HPDE6-E6E7 (cell line): ENCODE results near the gene GBGT1.
"Not testable (repeated sequence)": the region's sequence is repeated elsewhere in the genome, so short reads cannot be mapped to it uniquely, and the experiment has no call there.

Source experiments
- DNase-seq: peaks from one replicate; pipeline ENCODE4 v3.0.0; 2011; ENCODE audit warnings: missing footprints; ENCODE audit errors: extremely low spot score

GBGT1 gene

DNA sequence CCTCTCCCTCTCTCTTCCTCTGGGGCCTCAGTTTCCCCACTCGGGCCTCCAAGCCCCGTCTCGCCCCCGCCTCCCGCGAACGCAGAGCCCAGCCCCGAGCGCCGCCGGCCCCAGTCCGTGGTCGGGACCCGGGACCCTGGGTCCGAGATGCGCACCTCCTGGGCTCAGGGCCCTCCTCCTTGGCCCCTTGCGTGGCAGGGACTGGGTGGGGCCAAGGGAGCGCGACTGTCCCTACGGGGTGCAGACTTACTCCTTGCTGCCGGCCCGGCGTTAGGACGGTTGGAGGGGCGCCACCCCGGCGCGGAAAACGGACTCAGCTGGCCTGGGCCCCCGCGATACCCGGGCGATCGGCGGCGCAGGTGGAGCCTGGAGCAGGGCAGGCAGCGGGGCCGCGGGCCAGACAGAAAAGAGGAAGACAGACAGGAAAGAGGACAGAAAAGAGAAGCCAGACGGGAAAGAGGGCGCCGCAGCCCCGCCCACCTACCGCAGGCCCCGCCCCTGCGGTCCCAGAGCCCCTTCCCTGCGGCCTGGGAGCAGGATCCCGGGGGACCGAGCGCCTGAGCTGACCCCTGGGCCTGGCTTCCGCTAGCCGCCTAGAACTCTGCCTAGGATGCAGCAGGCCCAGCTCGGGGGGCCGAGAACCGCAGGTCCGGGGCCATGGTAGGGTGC, at the start of gene GBGT1:
TSS of gene GBGT1 (minus strand) at position 411 of the 669 bp plus-strand sequence. CDS start 1,502 bp downstream, outside the sequence.
- DNase-seq = no peak

- no peak for DNase-seq
Measured at GRCh38 chr9:133210609-133211008, 46.9 kb upstream of the GBGT1 start.

DNA sequence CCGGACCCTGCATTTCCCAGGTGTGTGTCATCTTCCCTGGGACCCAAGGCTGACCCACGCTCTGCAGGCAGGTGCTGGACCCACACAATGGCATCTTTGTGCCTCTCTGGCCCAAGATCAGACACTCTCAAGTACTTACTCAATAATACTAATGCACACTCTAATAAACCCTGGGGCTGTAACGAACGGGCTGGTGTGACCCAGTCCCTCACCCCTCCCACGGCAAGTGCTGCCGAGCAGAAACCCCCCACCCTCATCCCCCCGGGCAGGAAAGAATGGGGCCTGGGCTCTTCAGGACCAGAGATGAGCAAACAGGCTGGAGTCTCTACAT, 46.5 kb upstream of the GBGT1 start:
- DNase-seq = no peak

DNA sequence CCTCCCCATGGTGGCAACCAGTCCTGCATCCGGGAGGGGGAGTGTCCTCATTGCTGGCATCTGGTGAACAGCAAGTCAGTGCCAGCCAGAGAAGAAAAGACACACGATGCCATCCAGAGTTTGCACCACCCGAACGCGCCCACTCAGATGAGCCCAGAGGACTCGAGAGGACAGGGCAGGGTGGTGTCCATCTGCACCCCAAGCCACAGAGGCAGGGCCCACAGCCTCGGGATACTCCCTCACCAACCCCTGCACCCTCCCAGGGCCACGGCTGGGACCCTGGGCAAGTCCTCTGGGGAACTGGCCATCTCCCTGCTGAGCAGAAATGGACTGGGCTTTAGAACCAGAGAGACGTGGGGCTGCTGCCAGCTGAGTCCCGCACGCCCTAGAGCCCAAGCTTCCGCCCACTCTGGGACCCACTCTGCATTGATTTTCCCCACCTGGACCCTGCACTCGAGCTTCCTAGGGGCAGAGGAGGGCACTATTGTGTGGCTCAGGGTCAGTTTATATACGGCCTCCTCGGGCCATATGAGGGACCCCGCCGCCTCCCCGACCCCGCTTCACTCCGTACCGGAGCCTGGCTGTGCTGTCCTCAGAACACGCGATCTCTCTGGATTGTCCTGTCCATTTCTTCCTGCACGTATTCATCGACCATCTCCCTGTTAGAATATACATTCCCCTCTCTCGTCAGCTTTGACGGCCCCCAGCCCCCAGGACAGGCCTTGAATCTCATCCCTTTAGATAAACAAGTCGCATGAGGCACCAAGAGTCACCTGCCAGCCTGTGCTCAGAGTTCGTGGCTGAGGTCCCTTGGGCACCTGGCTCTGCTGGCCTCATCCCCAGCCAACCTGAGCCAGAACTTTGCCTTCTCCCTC, 45.9 kb upstream of the GBGT1 start:
- DNase-seq = not testable (repeated sequence)

GRCh38 chr9:133208880-133209300, 45.2 kb upstream of the GBGT1 start, which contains the start of gene OBP2B:
TSS of gene OBP2B (minus strand) at chr9:133209250. CDS start at chr9:133209199, 51 bp downstream.
- DNase-seq = not testable (repeated sequence)

- DNase-seq = not testable (repeated sequence)
Measured at GRCh38 chr9:133208171-133208879, 44.6 kb upstream of the GBGT1 start.

GRCh38 chr9:133207540-133208170, 43.9 kb upstream of the GBGT1 start:
- DNase-seq = no peak

- no peak for DNase-seq
Measured at GRCh38 chr9:133207021-133207531, 43.4 kb upstream of the GBGT1 start.

DNA sequence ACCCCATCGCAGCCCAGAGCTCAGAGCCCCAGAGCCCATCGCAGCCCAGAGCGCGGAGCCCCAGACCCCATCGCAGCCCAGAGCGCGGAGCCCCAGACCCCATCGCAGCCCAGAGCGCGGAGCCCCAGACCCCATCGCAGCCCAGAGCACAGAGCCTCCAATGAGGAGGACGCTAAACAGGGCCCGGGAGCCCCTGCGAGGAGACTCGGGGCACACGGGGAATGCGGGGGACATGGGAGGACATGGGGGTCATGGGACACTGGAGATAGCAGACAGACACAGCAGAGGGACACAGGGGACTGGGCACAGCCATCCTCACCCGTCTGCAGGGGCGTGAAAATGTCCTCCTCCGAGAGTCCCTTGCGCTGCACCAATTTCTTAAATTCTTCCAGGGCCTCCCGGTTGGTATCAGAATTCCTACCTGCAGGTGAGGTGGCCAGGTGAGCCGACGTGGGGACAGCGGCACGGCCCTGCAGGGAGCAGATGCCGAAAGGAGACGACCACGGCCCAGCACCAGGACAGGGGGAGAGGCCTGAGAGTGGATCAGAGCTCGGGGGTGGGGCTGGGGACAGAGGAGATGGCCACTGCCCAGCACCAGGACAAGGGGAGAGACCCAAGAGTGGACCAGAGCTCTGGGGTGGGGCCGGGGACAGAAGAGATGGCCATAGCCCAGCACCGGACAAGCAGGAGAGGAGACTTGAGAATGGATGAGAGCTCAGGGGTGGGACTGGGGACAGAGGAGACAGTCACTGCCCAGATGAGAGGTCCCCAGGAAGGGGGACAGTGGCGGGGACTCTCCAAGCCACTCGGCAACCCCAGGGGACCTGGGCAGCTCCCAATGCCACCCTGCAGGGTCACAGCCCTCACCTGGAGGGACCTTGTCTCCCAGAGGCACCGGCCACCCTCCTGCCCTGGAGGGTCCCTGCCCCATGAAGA, 42.5 kb upstream of the GBGT1 start:
- DNase-seq = no peak

DNA sequence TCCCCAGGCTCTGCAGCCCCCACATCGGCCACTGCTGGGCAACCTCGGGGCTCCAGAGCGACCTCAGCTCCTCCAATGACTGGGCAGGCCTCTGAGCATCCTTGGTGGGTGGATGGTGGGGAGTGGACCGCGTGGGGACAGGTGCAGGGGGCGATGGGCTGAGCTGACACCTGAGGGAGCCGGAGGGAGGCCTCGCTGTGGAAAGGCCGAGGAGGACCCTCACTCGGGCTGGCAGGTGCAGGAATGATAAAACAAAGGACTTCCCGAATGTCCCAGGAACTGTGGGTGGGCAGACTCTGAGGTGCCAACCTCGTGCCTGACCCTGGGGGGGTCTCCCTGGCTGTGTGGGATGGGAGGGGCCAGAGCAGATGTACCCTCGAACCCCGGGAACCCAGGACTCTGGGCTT, 41.8 kb upstream of the GBGT1 start:
- DNase-seq = not testable (repeated sequence)

GRCh38 chr9:133204993-133205336, 41.3 kb upstream of the GBGT1 start:
- no peak for DNase-seq

DNA sequence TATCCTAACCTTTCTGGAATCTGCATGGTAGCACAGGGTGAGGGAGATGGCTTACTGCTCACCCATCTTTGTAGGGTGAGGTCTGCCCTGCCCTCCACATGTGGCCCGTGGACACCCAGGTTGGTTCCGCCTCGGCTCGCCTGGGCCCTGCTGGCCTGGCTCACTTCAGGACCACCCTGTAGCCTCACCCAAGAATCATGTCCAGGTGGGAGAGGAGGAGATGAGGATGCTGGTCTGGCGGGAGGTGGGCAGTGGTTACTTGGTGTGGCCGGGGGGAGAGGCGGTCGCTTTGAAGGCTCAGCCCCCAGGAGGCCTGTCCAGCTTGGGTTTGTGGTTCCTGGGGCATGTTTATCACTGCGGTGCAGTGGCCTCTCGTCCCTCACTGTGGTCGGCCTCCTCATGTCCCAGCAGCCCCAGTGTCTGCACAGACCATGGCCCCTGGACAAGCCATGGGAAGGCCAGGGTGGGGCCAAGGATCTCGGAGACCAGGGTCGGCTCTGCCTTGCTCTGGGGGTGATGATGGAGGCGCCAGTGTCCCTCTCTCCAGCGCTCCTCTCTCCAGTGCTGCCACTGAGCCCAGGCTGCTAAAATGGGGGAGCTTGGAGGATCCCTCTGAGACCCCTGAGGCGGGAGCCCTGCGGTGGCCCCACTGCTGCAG, 40.8 kb upstream of the GBGT1 start:
- DNase-seq = no peak

DNA sequence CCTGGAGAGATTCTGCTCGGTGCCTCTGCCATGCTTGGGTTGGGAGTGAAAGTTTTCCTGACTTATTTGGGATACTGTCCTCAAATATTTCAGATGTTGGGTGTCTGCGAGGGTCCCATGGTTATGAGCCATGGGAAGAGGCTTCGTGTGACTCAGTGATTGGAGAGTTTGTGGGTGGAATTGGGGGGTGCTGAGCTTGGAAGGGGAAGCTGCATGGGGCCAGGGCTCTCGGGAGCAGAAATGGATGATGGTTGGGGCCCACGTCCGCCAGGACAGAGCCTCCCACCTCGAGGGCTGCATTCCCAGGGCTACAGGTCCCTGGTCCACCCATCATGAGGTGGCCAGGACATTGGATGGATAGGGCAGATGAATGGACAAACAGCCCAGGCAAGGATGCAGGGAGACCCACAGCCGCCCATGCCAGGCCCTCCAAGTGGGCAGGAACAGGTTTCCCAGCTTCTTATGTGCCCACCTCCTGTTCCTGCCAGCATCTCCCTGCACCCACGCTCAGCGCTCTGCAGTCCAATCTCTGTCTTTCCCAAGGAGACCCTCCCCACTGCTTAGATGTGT, 39.9 kb upstream of the GBGT1 start:
- DNase-seq = no peak

DNA sequence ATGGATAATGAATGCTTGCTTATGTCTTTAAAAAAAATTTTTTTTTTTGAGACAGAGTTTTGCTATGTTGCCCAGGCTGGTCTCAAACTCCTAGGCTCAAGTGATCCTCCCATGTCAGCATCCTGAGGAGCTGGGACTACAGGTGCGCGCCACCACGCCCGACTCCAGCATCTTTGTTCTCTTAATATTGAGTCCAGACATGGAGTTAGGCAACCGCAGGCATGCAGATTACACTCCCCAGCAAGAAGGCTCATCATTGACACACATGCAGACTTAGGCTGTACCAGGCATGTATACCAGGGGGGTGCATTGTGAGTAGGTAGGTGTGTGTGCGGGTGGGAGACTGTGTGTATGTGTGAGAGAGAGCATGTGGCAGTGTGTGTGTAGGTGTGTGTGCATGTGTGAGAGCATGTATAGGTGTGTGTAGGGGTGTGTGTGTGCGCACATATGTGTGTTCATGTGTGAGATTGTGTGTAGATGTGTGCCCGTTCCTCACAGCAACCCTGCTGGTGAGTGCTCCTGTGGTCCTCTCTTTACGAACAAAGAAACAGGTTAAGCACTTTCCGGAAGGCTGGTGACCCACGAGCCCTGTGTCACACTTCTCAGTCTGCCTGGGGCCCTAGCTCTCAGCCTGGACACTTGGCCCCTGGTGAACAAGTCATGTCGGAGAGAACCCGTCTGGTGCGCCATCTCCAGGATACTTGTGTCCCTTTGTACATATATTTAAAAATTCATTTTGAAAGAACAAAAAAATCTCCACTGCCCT, 39.2 kb upstream of the GBGT1 start:
- DNase-seq = no peak

DNA sequence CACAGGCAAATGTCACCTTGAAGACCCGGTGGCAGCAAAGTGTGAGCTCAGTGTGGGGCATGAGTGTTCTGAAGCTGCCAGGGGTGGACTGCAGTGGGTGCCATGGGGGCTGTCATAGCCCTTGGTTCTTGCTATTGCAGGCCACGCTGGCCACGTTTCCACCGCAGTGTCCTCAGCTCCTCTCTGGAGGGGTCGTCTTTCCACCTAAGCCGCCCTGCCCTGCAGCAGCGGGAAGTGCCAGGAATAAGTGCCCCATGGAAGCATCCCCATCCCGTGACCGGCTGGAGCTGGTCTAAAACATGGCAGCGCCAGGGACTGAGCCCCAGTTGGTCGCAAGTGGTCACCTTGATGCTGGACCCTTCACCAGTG, 38.4 kb upstream of the GBGT1 start:
- no peak for DNase-seq

DNA sequence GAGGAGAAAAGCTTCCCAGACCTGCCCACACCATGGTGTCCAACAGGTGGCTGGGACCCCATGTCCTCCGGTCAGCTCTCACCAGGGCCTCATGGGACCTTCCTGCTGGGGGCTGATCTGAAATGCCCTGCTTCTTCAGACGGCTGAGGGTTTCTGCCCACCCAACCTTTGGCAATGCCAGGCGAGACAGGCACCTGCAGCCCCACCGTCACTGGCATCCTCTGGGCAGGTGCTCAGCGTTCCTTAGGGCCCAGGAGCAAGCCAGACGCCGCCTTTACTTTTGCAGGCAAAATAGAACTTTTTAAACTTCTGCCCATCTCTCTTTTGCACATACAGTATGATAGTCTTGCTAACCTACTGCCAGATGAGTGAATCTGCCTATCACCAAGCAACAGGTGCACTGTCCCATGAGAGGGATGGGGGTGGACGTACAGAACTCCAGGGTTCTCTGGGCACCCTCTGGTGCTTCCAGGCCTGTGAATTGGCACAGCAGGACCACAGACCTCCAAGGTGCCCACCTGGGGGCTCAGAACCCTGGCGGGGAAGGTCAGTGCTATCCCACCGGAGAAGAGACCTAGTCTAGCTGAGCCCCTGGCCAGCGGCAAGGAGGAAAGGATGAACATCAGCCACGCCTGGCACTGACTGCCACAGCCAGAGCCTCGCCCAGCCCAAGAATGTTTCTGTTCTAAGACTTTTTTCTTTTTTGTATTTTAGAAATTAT, 37.9 kb upstream of the GBGT1 start:
- DNase-seq = no peak

- DNase-seq = no peak
Measured at GRCh38 chr9:133200631-133201030, 36.9 kb upstream of the GBGT1 start.

- no peak for DNase-seq
Measured at GRCh38 chr9:133199648-133200321, 36.1 kb upstream of the GBGT1 start.
